Stimulated activated CD4-positive, alpha-beta T cell treated with anti-CD3 and anti-CD28 coated beads, Interleukin-2, amount 100 ng/mL, for 4 hours (primary cell): Measurements from ENCODE around the gene MOGAT1.
"Not testable (repeated sequence)": the region's sequence is repeated elsewhere in the genome, so short reads cannot be mapped to it uniquely, and the experiment has no call there.

ENCODE experiments used
- DNase-seq: peaks from one replicate; pipeline ENCODE4 v3.0.0-alpha.2; 2020; ENCODE audit warnings: low read depth

The MOGAT1 gene

GRCh38 chr2:222710736-222711135 is 39.3 kb downstream of the MOGAT1 start:
- no peak for DNase-seq

- DNase-seq: no peak
Observed at GRCh38 chr2:222711315-222711940, 40.0 kb downstream of the MOGAT1 start.

GRCh38 chr2:222713002-222713401 is 41.5 kb downstream of the MOGAT1 start:
- DNase-seq: no peak

GRCh38 chr2:222714361-222715241 is 43.1 kb downstream of the MOGAT1 start:
- DNase-seq: no peak

- no peak for DNase-seq
Observed at GRCh38 chr2:222715742-222716141, 44.3 kb downstream of the MOGAT1 start.

GRCh38 chr2:222719787-222720186 is 48.3 kb downstream of the MOGAT1 start:
- not testable (repeated sequence) for DNase-seq

GRCh38 chr2:222721597-222721996 is 50.1 kb downstream of the MOGAT1 start:
- DNase-seq: not testable (repeated sequence)

- no peak for DNase-seq
Observed at GRCh38 chr2:222722327-222722946, 51.0 kb downstream of the MOGAT1 start.

- no peak for DNase-seq
Observed at GRCh38 chr2:222724208-222724607, 52.8 kb downstream of the MOGAT1 start.

- DNase-seq: no peak
Observed at GRCh38 chr2:222728621-222729020, 57.2 kb downstream of the MOGAT1 start.

- DNase-seq: no peak
Observed at GRCh38 chr2:222730366-222730999, 59.0 kb downstream of the MOGAT1 start.

- DNase-seq: no peak
Observed at GRCh38 chr2:222731201-222731621, 59.8 kb downstream of the MOGAT1 start.

- DNase-seq: no peak
Observed at GRCh38 chr2:222732489-222733178, 61.2 kb downstream of the MOGAT1 start.

- no peak for DNase-seq
Observed at GRCh38 chr2:222733470-222733845, 62.0 kb downstream of the MOGAT1 start.

GRCh38 chr2:222733846-222734702 is 62.6 kb downstream of the MOGAT1 start:
- no peak for DNase-seq

- no peak for DNase-seq
Observed at GRCh38 chr2:222734703-222735014, 63.2 kb downstream of the MOGAT1 start.

GRCh38 chr2:222736301-222736700 is 64.8 kb downstream of the MOGAT1 start:
- no peak for DNase-seq

GRCh38 chr2:222736924-222737323 is 65.5 kb downstream of the MOGAT1 start:
- DNase-seq: no peak

- no peak for DNase-seq
Observed at GRCh38 chr2:222738312-222738711, 66.9 kb downstream of the MOGAT1 start.

GRCh38 chr2:222738809-222739208 is 67.4 kb downstream of the MOGAT1 start:
- DNase-seq: no peak

GRCh38 chr2:222739939-222740338 is 68.5 kb downstream of the MOGAT1 start:
- no peak for DNase-seq
